Kidney capillary endothelial cell (primary cell): ENCODE measurements around the gene DGKG.

Experiments
- DNase-seq: peaks from one replicate; pipeline ENCODE4 v3.0.0-alpha.2; 2018; ENCODE audit warnings: low spot score

The DGKG gene

GRCh38 chr3:186171521-186171920, 190.5 kb downstream of the DGKG start:
- DNase-seq, result no peak

GRCh38 chr3:186170516-186170915, 191.5 kb downstream of the DGKG start:
- DNase-seq, result no peak

GRCh38 chr3:186169379-186169778, 192.7 kb downstream of the DGKG start:
- DNase-seq, result no peak

- DNase-seq, result no peak
Observed at GRCh38 chr3:186168976-186169375, 193.1 kb downstream of the DGKG start.

- no peak for DNase-seq
Observed at GRCh38 chr3:186167646-186168395, 194.2 kb downstream of the DGKG start.

DNA sequence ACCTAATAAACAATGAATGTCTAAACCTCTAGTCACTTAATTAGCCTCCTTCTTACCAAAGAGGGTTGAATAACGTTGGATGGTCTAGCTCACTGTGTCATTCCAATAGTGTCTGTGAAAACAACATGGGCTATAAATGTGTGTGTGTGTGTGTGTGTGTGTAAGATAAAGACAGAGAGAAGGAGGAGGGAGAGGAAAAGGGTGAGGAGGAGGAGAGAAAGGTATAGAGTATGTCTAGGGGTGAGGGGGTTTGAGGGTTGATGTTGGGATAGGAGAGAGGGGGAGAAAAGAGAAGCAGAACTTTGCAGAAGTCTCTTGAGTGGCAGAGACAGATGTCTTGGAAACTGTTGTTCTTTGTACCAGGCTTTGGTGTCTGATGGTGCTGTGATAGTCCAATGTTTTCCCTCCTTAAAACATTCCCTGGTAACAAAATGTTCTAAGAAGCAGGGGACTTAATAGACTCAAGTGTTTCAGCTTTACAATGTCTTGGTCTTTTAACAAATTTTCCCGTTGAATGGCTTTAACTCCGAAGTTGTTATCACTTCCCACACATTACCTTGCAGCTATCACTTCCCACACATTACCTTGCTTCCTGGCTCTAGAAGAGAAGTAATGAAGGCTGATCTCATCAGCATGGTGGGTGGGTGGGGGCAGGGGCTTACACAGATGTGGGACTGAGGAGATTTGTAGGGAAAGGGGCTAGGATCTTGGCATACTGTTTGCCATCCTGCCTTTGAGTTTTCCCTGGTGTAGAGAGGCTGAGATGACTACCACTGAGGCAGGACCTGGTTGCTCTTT, 195.3 kb downstream of the DGKG start:
- DNase-seq, result no peak

DNA sequence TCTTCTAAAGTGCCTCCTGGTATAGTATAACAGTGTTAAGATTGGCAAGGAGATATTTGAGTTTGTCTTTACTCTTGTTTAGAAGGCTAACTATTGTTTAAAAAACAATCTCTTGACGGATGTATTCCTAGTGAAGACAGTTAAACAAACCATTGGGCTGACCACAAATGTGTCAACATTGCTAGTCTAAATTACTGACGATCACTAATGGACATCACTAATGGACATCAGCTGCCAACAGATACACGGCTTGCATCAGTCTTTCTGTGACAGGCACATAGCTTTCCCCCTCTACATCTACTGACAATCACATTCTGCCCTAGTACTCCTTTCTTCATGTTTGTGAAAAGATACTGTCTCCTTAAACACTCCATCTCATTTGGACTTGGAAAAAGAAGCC, 196.0 kb downstream of the DGKG start:
- DNase-seq, result no peak

DNA sequence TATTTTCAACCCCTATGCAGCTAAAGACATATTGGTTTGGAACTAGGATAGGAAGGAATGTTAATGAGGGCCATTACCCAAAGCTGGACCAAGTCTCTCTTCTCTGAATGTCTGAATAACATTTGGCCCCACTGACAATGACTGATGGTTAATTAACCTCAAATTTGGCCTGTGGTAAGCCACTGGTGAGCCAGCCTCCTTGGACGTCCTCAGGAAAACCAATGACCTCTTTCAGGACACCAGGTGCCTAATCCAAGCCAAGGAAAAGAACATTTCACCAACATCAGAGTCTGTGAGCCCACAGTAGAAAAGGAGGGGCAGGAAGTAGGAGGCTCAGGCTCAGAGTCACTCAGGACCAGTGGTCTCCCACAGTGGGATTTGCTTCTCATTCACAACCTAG, 196.7 kb downstream of the DGKG start:
- no peak for DNase-seq

- no peak for DNase-seq
Observed at GRCh38 chr3:186164696-186165095, 197.3 kb downstream of the DGKG start.

DNA sequence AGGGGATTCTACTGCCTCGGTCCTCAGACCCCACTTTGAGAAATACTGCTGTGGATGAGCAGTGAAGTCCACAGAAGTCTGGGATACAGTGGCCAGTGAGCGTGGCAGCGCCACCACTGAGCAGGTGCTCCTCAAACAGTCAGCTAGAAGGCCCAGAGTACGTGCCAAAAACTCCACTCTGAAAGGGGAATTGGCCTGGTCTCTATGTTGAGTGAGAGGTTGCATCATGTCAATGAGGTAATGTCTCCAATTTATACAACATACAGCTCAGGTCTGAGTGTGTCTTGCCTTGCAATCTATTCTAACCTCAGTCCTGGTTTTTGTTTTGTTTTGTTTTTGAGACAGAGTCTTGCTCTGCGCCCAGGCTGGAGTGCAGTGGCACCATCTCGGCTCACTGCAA, 199.8 kb downstream of the DGKG start:
- no peak for DNase-seq

DNA sequence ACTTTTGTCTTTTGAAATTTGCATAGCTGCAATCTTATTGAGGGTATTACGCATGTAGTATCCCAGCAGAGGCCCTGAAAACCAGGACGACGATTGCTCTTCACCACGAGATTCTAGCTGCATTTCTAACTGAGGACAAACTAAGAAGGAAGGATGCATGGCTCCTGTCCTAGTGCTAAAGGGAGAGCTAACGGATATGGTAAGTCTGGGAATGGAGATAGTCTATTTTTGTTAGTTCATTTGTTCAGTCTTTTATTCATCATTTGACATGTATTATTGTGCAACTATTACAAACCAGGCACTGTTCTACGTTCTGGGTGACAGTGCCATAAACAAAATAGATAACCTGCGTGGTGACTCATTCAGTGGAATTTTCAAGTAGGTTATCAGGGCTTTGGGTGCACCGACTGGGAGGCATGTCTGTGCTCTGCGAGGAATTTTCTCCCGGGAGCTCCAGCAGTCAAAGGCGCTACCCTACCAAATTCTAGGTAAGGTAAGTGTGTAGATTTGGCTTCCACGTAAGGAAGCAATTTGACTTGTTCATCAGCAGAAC, 201.3 kb downstream of the DGKG start:
- no peak for DNase-seq

GRCh38 chr3:186154641-186155040, 207.4 kb downstream of the DGKG start:
- no peak for DNase-seq

GRCh38 chr3:186152889-186153292, 209.1 kb downstream of the DGKG start:
- no peak for DNase-seq

- no peak for DNase-seq
Observed at GRCh38 chr3:186152361-186152798, 209.7 kb downstream of the DGKG start.

DNA sequence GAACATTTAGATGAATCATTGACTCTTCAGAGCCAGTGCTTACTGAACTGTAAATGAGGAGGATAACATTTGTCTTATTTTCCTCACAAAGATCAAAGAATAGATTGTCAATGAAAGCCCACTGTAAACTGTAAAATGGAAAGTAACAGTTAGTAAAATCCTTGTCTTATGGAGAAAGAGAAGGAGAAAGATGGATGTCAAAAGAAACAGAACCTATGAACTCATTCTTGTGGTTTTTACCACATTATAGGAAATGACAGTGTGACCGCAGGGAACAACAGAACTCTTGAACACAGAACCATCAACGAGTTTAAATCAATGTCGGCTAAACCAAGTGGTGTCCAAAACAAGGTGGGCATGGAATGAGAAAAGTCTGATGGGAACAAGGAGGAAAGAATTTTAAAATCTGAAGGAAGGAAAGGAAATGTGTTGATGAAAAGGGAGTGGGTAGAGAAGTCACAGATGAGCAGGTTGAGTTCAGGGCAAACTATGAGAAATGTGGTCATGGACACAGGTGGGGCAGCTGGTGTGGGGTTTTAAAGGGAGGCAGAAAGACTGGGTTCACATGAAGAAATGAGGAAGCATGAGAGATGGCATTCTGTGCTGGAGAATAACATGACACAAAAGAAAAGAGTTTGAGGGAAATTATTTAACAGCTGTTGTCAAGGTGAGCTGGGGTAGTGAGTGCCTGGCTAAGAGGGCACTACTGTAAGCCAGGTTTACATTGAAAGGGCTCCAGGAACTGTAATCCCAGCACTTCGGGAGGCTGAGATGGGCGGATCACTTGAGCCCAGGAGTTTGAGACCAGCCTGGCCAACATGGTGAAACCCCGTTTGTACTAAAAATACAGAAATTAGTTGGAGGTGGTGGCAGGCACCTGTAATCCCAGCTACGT, 210.7 kb downstream of the DGKG start:
- DNase-seq, result no peak

GRCh38 chr3:186150041-186150830, 211.8 kb downstream of the DGKG start:
- DNase-seq, result no peak

GRCh38 chr3:186149319-186149960, 212.6 kb downstream of the DGKG start:
- no peak for DNase-seq

DNA sequence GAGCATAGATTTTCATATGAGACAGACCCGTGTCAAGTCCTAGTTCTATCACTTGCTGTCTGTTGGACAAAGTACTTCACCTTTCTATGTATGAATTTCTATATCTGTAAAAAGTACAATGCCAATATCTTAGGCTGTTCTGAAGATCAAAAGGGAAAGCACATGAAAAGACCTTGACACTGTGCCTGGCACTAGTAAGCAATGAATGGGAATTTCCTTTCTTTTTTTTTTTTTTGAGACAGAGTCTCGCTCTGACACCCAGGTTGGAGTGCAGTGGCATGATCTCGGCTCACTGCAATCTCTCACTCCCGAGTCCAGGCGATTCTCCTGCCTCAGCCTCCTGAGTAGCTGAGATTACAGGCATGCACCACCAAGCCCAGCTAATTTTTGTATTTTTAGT, 217.8 kb downstream of the DGKG start:
- DNase-seq, result no peak

GRCh38 chr3:186143250-186143649, 218.8 kb downstream of the DGKG start:
- no peak for DNase-seq

- DNase-seq, result no peak
Observed at GRCh38 chr3:186142393-186142932, 219.6 kb downstream of the DGKG start.

DNA sequence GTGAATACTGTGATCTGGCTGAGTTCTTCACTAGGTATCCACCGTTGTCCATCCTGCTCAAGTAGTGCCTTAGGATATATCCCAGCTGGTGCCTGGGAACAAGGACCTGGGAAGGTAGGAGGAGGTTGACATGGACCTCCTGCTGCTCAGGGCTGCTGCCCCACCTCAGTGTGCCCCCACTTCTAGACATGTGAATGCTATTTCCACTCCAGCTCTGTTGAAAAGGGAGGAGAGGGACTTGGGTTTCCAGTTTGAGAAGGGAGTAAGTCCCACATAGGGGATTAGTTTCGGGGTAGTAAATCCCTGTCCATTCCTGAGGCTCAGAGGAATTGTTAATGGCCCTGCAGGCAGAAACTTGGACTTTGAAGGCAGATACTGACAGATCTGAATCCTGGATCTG, 220.2 kb downstream of the DGKG start:
- DNase-seq, result no peak
